Osteoblast (primary cell): ENCODE data around the gene PLSCR3. TPM values are rescaled to one million over a fixed set of nuclear protein-coding genes. Genes with fewer than 3 reads are reported as not detected.

Experiments used
- DNase-seq: peaks from one replicate; pipeline ENCODE4 v3.0.0; 2011; ENCODE audit warnings: low spot score, mixed read lengths; ENCODE audit not compliant: insufficient read length; ENCODE audit errors: missing footprints
- H2AFZ ChIP-seq: 2 replicates; pipeline ENCODE4 v1.6.0; 2011; ENCODE audit warnings: mild to moderate bottlenecking, low read length
- H3K27ac ChIP-seq: 2 replicates; pipeline ENCODE4 v1.5.1; 2011; ENCODE audit warnings: mild to moderate bottlenecking, low read depth, low read length, moderate library complexity
- H3K27me3 ChIP-seq: 2 replicates; pipeline ENCODE4 v1.6.0; 2012; ENCODE audit warnings: mild to moderate bottlenecking, control low read depth, inconsistent platforms, low read length, moderate library complexity; ENCODE audit not compliant: insufficient read depth
- H3K36me3 ChIP-seq: 2 replicates; pipeline ENCODE4 v1.5.1; 2011; ENCODE audit warnings: mild to moderate bottlenecking, low read length, control low read depth, moderate library complexity; ENCODE audit not compliant: insufficient read depth
- H3K4me1 ChIP-seq: 2 replicates; pipeline ENCODE4 v1.5.1; 2011; ENCODE audit warnings: mild to moderate bottlenecking, low read length, control low read depth, moderate library complexity; ENCODE audit not compliant: insufficient read depth
- H3K4me2 ChIP-seq: 2 replicates; pipeline ENCODE4 v1.6.0; 2011; ENCODE audit warnings: mild to moderate bottlenecking, low read length; ENCODE audit not compliant: insufficient read depth
- H3K4me3 ChIP-seq: fragments of 200-600 bp; sonication (generic); 3 replicates; pipeline ENCODE4 v1.5.1; 2012; ENCODE audit warnings: mild to moderate bottlenecking, low read length, inconsistent platforms; ENCODE audit not compliant: insufficient read depth
- H3K79me2 ChIP-seq: 2 replicates; pipeline ENCODE4 v1.6.0; 2012; ENCODE audit warnings: mild to moderate bottlenecking, low read length, control low read depth, inconsistent platforms; ENCODE audit not compliant: insufficient read depth
- H3K9me3 ChIP-seq: 2 replicates; pipeline ENCODE4 v1.5.1; 2011; ENCODE audit warnings: low read depth, low read length, control low read depth
- H4K20me1 ChIP-seq: 2 replicates; pipeline ENCODE4 v1.6.0; 2012; ENCODE audit warnings: mild to moderate bottlenecking, low read length, control low read depth; ENCODE audit not compliant: insufficient read depth
- total RNA-seq: library from RNA; depleted of rRNA; stranded (reverse); fragments of >200 nt; gene quantifications from 2 replicates; pipeline ENCODE4 v1.2.3, GENCODE V29; 2012
- TF ChIP-seq, protein P1 (sequence below): IDR thresholded peaks from 2 replicates; pipeline ENCODE4 v1.5.1; 2011; ENCODE audit warnings: mild to moderate bottlenecking, low read depth, low read length, moderate library complexity; ENCODE audit errors: extremely low read depth

Gene PLSCR3
- total RNA-seq, 1 donor, result 27.9 TPM

DNA sequence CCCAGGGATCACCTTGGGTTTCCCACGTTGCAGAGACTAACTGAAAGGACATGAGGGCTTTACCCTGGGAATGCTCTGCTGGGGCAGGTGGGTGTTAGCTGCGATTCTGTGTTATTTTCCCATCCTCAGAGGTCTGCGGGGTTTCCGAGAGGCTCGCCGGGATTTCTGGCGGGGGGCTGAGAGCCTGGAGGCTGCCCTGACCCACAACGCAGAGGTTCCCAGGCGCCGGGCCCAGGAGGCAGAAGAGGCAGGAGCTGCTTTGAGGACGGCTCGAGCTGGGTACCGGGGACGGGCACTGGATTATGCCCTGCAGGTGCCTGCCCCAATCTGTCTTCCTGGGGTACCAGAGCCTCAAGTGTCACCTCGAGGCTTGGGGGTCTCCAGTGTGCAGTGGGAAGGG is 51.1 kb downstream of the PLSCR3 start:
- Histone ChIP-seq H3K4me1 (peaks cover 4% of the 10 kb centered on the region), H3K4me3 (no peak overlapping the region), H3K79me2 (no peaks in the 10 kb centered on the region), H2AFZ (no peak overlapping the region), H3K27ac (no peak overlapping the region), H3K27me3 (peaks cover 37% of the 10 kb centered on the region), H3K36me3 (no peaks in the 10 kb centered on the region), H3K9me3 (no peaks in the 10 kb centered on the region), H4K20me1 (peaks cover 11% of the 10 kb centered on the region), H3K4me2 (no peak overlapping the region)
- peak; percentile 14 for DNase-seq
- TF ChIP-seq, protein P1, sequence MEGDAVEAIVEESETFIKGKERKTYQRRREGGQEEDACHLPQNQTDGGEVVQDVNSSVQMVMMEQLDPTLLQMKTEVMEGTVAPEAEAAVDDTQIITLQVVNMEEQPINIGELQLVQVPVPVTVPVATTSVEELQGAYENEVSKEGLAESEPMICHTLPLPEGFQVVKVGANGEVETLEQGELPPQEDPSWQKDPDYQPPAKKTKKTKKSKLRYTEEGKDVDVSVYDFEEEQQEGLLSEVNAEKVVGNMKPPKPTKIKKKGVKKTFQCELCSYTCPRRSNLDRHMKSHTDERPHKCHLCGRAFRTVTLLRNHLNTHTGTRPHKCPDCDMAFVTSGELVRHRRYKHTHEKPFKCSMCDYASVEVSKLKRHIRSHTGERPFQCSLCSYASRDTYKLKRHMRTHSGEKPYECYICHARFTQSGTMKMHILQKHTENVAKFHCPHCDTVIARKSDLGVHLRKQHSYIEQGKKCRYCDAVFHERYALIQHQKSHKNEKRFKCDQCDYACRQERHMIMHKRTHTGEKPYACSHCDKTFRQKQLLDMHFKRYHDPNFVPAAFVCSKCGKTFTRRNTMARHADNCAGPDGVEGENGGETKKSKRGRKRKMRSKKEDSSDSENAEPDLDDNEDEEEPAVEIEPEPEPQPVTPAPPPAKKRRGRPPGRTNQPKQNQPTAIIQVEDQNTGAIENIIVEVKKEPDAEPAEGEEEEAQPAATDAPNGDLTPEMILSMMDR, result no peak

DNA sequence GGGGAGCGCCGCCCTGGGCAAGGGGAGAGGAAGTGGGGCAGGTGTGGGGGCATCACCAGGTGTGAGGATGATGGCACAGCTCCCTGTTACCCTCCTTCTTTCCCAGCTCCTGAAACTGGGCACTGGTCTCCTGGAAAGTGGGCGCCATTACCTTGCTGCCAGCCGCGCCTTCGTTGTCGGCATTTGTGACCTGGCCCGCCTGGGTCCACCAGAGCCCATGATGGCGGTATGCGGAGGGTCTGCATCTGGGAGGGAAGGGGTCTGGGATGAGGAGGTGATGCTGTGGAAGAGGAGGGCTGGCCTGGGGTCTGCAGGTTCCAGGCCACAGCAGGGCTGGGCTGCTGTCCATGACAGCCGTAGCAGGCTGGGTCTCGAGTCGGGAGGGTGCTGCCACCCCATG is 52.5 kb downstream of the PLSCR3 start:
- H3K27ac ChIP-seq, result no peak overlapping the region
- H3K79me2 ChIP-seq, result no peaks in the 10 kb centered on the region
- H3K36me3 ChIP-seq, result no peaks in the 10 kb centered on the region
- H3K4me1 ChIP-seq, result no peaks in the 10 kb centered on the region
- TF ChIP-seq, protein P1, result no peak
- H3K4me2 ChIP-seq, result no peak overlapping the region
- no peak overlapping the region for H3K4me3 ChIP-seq
- peaks cover 4% of the 10 kb centered on the region for H4K20me1 ChIP-seq
- no peaks in the 10 kb centered on the region for H3K9me3 ChIP-seq
- DNase-seq, result no peak
- peaks cover 42% of the 10 kb centered on the region for H3K27me3 ChIP-seq
- H2AFZ ChIP-seq, result no peak overlapping the region

DNA sequence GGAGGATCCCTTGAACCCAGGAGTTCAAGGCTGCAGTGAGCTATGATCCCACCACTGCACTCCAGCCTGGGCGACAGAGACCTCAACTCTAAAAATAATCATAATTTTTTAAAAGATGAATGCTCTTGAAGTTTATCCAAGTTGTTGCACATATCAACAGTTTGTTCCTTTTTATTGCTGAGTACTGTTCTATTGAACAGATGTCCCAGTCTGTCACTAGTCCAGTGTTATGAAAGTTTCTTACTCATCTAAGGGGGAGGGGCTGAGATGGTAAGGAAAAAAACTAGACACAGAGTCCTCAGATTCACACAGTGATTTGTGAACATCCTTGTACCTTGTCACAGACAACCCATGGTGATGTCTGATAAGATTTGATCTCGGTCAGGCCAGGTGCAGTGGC is 54.1 kb downstream of the PLSCR3 start:
- Histone ChIP-seq H3K79me2 (no peaks in the 10 kb centered on the region), H2AFZ (no peak overlapping the region), H3K4me2 (no peak overlapping the region), H3K27ac (no peak overlapping the region), H4K20me1 (no peaks in the 10 kb centered on the region), H3K27me3 (peaks cover 50% of the 10 kb centered on the region), H3K4me1 (no peaks in the 10 kb centered on the region), H3K9me3 (no peaks in the 10 kb centered on the region), H3K4me3 (no peak overlapping the region), H3K36me3 (no peaks in the 10 kb centered on the region)
- TF ChIP-seq, protein P1, result no peak
- DNase-seq, result peak; percentile 74

Other genes with a start within 250 kb of the PLSCR3 start
- gene ASGR1, start 215.2 kb downstream of the PLSCR3 start, total RNA-seq, result 0.88 and 1.1 TPM in 2 replicates
- gene DLG4, start 174.7 kb downstream of the PLSCR3 start, total RNA-seq, result 10.1 and 11.8 TPM in 2 replicates
- gene ACADVL, start 174.6 kb downstream of the PLSCR3 start, total RNA-seq, result 162 and 163 TPM in 2 replicates
- gene DVL2, start 160.0 kb downstream of the PLSCR3 start, total RNA-seq, result 106 and 123 TPM in 2 replicates
- gene PHF23, start 155.1 kb downstream of the PLSCR3 start, total RNA-seq, result 53.2 and 55.4 TPM in 2 replicates
- 396 and 422 TPM in 2 replicates for gene GABARAP, start 152.1 kb downstream of the PLSCR3 start, total RNA-seq
- 29.8 and 31.8 TPM in 2 replicates for gene CTDNEP1, start 142.8 kb downstream of the PLSCR3 start, total RNA-seq
- gene ELP5, start 142.3 kb downstream of the PLSCR3 start, total RNA-seq, result 21.7 and 26.2 TPM in 2 replicates
- gene CLDN7, start 132.0 kb downstream of the PLSCR3 start, total RNA-seq, result 0.36 and 1.8 TPM in 2 replicates
- under 0.01 and 0.29 TPM in 2 replicates for gene SLC2A4, start 112.8 kb downstream of the PLSCR3 start, total RNA-seq
- under 0.01 TPM in 1 of 2 replicates, not detected in the other for gene YBX2, start 99.9 kb downstream of the PLSCR3 start, total RNA-seq
- gene EIF5A, start 86.9 kb downstream of the PLSCR3 start, total RNA-seq, result 436 and 491 TPM in 2 replicates
- 46.9 and 48.1 TPM in 2 replicates for gene GPS2, start 79.2 kb downstream of the PLSCR3 start, total RNA-seq
- 14.7 and 18.8 TPM in 2 replicates for gene NEURL4, start 65.2 kb downstream of the PLSCR3 start, total RNA-seq
- gene ACAP1, start 58.0 kb downstream of the PLSCR3 start, total RNA-seq, result 0.59 TPM in 1 of 2 replicates, not detected in the other
- 11.5 and 11.9 TPM in 2 replicates for gene KCTD11, start 42.4 kb downstream of the PLSCR3 start, total RNA-seq
- not detected in 2 replicates for gene TMEM95, start 39.4 kb downstream of the PLSCR3 start, total RNA-seq
- 0.36 TPM in 1 of 2 replicates, not detected in the other for gene TNK1, start 13.4 kb downstream of the PLSCR3 start, total RNA-seq
- gene TMEM256, start 9.6 kb upstream of the PLSCR3 start, total RNA-seq, result 59.4 and 84.6 TPM in 2 replicates
- gene NLGN2, start 13.3 kb upstream of the PLSCR3 start, total RNA-seq, result 5.3 and 5.8 TPM in 2 replicates
- gene SPEM1, start 25.8 kb upstream of the PLSCR3 start, total RNA-seq, result not detected in 2 replicates
- not detected in 2 replicates for gene SPEM2, start 31.1 kb upstream of the PLSCR3 start, total RNA-seq
- gene SPEM3, start 34.3 kb upstream of the PLSCR3 start, total RNA-seq, result not detected in 2 replicates
- gene TMEM102, start 40.9 kb upstream of the PLSCR3 start, total RNA-seq, result 1.2 and 1.8 TPM in 2 replicates
- gene FGF11, start 45.0 kb upstream of the PLSCR3 start, total RNA-seq, result 0.29 and 0.36 TPM in 2 replicates
- gene CHRNB1, start 50.5 kb upstream of the PLSCR3 start, total RNA-seq, result 5.3 and 5.4 TPM in 2 replicates
- gene ZBTB4, start 85.1 kb upstream of the PLSCR3 start, total RNA-seq, result 36.2 and 36.5 TPM in 2 replicates
- not detected in 2 replicates for gene SLC35G6, start 86.9 kb upstream of the PLSCR3 start, total RNA-seq
- 95.9 and 101 TPM in 2 replicates for gene POLR2A, start 89.8 kb upstream of the PLSCR3 start, total RNA-seq
- gene TNFSF12, start 154.5 kb upstream of the PLSCR3 start, total RNA-seq, result 11.2 and 12.7 TPM in 2 replicates
- gene TNFSF13, start 164.2 kb upstream of the PLSCR3 start, total RNA-seq, result 0.59 and 1.1 TPM in 2 replicates
- 54.2 and 68.0 TPM in 2 replicates for gene SENP3, start 167.4 kb upstream of the PLSCR3 start, total RNA-seq
- 31.8 and 55.7 TPM in 2 replicates for gene CD68, start 185.1 kb upstream of the PLSCR3 start, total RNA-seq
- 60.1 and 64.1 TPM in 2 replicates for gene MPDU1, start 189.3 kb upstream of the PLSCR3 start, total RNA-seq
- 0.59 and 0.72 TPM in 2 replicates for gene SOX15, start 195.6 kb upstream of the PLSCR3 start, total RNA-seq
- 41.8 and 42.7 TPM in 2 replicates for gene FXR2, start 220.4 kb upstream of the PLSCR3 start, total RNA-seq
- 41.3 and 52.5 TPM in 2 replicates for gene SAT2, start 233.3 kb upstream of the PLSCR3 start, total RNA-seq
- gene SHBG, start 235.6 kb upstream of the PLSCR3 start, total RNA-seq, result 0.36 and 0.88 TPM in 2 replicates